ENCODE results near the gene FCSK. TPM values are rescaled to one million over a fixed set of nuclear protein-coding genes. Genes with fewer than 3 reads are reported as not detected.

Gene FCSK
- total and polyA plus RNA-seq, 2 of the 13 experiments (the other 11 are each of a cell fraction or from before 2014, with no cell fraction given) = 9.1 to 19.2 TPM

DNA sequence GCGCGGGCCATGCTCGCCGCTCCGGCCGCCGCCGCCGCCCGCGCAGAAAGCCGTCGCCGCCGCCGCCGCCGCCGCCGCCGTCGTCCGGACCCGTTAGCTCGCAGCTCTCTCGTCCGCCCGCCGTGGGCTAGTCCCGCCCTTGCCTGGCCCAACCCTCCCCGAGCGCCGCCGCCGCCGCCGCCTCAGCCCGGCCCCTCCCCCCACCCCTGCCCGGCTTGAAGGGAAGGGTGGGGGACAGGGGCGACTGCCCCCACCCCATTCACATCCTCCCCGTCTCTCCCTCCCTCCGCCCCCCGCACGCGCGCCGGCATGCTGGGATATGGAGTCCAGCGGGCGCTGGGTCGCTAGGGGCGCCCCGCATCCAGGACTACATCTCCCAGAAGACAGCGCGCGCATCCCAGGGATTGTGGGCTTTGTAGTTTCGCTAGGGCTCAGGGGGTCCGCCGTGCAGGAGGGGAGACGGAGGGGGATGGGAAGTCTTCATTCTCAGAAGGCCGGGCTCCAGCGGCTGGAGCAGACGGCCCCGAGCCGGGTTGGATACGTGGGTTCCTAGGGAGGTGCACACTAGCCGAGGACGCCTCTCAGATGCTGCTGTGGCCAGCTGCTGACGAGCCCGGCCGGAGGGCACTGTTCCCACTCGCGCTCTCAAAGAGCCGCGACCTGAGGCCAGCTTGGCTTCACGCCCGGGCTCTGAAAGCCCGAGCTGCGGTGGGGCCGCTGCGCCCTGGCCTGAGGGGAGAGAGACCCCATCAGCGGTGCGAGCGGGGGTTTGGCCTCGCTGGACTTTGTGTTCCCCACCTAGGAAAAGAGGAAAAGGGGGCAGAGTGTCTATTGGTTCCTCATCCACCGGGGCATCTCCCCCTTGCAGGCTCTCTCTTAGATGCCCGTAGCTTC lies 15.2 kb upstream of the FCSK start, which contains the start of gene ST3GAL2 (continued):
- TF ChIP-seq, protein P1, sequence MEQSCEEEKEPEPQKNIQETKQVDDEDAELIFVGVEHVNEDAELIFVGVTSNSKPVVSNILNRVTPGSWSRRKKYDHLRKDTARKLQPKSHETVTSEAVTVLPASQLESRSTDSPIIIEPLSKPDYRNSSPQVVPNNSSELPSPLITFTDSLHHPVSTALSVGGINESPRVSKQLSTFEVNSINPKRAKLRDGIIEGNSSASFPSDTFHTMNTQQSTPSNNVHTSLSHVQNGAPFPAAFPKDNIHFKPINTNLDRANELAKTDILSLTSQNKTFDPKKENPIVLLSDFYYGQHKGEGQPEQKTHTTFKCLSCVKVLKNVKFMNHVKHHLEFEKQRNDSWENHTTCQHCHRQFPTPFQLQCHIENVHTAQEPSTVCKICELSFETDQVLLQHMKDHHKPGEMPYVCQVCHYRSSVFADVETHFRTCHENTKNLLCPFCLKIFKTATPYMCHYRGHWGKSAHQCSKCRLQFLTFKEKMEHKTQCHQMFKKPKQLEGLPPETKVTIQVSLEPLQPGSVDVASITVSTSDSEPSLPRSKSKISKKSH (CRISPR knock-in tag; IDR thresholded peaks at IDR 0.05; ENCODE audit: borderline replicate concordance) = peak; percentile 49; the same call in 1 of the 2 replicates
- TF ChIP-seq ZNF879 (CRISPR knock-in tag; IDR thresholded peaks at IDR 0.05) (0 out of 2 replicates have a peak, but pooled peaks have one; percentile 64), ESRRA (CRISPR knock-in tag; IDR thresholded peaks at IDR 0.05; ENCODE audit: low read depth) (peak; percentile 64; the same call in 1 of the 2 replicates), PTBP1 (IDR thresholded peaks at IDR 0.05; ENCODE audit: low read depth, low read length, poor library complexity, severe bottlenecking) (peak; percentile 72), MBD4 (IDR thresholded peaks at IDR 0.05; ENCODE audit: borderline replicate concordance, low read length) (no peak), SMAD9 (CRISPR knock-in tag; IDR thresholded peaks at IDR 0.05) (0 out of 2 replicates have a peak, but pooled peaks have one; percentile 17), ZNF253 (CRISPR knock-in tag; IDR thresholded peaks at IDR 0.05; ENCODE audit: borderline replicate concordance) (no peak), ZNF616 (CRISPR knock-in tag; IDR thresholded peaks at IDR 0.05; ENCODE audit: low read depth) (no peak), NCOA1 (CRISPR knock-in tag; IDR thresholded peaks at IDR 0.05) (peak; percentile 94), SP1 (IDR thresholded peaks at IDR 0.05) (no peak), SP1 (CRISPR knock-in tag; IDR thresholded peaks at IDR 0.05) (peak; percentile 76), NFYC (CRISPR knock-in tag; IDR thresholded peaks at IDR 0.05) (no peak), MEIS2 (CRISPR knock-in tag; IDR thresholded peaks at IDR 0.05) (no peak; the same call in 1 of the 2 replicates), ZNF841 (CRISPR knock-in tag; IDR thresholded peaks at IDR 0.05; ENCODE audit: borderline replicate concordance) (no peak), NONO (IDR thresholded peaks at IDR 0.05) (no peak), NONO (CRISPR knock-in tag; conservative IDR thresholded peaks at IDR 0.05) (peak; percentile 87), SP5 (CRISPR knock-in tag; IDR thresholded peaks at IDR 0.05; ENCODE audit: borderline replicate concordance, low read depth) (0 out of 2 replicates have a peak, but pooled peaks have one; percentile 44), ZNF12 (CRISPR knock-in tag; IDR thresholded peaks at IDR 0.05) (no peak; the same call in 1 of the 2 replicates), RORA (CRISPR knock-in tag; IDR thresholded peaks at IDR 0.05) (no peak), RBFOX2 (IDR thresholded peaks at IDR 0.05; ENCODE audit: low read depth, low read length) (peak; percentile 88), ELF4 (CRISPR knock-in tag; IDR thresholded peaks at IDR 0.05; ENCODE audit: borderline replicate concordance) (no peak; the same call in 1 of the 2 replicates), ZSCAN9 (CRISPR knock-in tag; IDR thresholded peaks at IDR 0.05; ENCODE audit: borderline replicate concordance) (no peak; the same call in 1 of the 2 replicates), ZNF205 (CRISPR knock-in tag; IDR thresholded peaks at IDR 0.05) (no peak), IRX3 (CRISPR knock-in tag; IDR thresholded peaks at IDR 0.05; ENCODE audit: borderline replicate concordance, low read depth) (no peak), SMC3 (IDR thresholded peaks at IDR 0.05; ENCODE audit: low read length) (no peak), CCDC6 (CRISPR knock-in tag; IDR thresholded peaks at IDR 0.05) (no peak)
- TF ChIP-seq, protein P2, sequence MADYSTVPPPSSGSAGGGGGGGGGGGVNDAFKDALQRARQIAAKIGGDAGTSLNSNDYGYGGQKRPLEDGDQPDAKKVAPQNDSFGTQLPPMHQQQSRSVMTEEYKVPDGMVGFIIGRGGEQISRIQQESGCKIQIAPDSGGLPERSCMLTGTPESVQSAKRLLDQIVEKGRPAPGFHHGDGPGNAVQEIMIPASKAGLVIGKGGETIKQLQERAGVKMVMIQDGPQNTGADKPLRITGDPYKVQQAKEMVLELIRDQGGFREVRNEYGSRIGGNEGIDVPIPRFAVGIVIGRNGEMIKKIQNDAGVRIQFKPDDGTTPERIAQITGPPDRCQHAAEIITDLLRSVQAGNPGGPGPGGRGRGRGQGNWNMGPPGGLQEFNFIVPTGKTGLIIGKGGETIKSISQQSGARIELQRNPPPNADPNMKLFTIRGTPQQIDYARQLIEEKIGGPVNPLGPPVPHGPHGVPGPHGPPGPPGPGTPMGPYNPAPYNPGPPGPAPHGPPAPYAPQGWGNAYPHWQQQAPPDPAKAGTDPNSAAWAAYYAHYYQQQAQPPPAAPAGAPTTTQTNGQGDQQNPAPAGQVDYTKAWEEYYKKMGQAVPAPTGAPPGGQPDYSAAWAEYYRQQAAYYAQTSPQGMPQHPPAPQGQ (CRISPR knock-in tag; IDR thresholded peaks at IDR 0.05; ENCODE audit: borderline replicate concordance) = no peak
- TF ChIP-seq, protein P3, sequence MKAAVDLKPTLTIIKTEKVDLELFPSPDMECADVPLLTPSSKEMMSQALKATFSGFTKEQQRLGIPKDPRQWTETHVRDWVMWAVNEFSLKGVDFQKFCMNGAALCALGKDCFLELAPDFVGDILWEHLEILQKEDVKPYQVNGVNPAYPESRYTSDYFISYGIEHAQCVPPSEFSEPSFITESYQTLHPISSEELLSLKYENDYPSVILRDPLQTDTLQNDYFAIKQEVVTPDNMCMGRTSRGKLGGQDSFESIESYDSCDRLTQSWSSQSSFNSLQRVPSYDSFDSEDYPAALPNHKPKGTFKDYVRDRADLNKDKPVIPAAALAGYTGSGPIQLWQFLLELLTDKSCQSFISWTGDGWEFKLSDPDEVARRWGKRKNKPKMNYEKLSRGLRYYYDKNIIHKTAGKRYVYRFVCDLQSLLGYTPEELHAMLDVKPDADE (CRISPR knock-in tag; IDR thresholded peaks at IDR 0.05) = no peak

All from HepG2 (cell line).